Peyer's patch (tissue), 4 donors: ENCODE measurements around the gene NRF1.

Experiments used
- CTCF ChIP-seq, 6 experiments: fragments of 450-650 bp in 4 of 6; fragments of 200-600 bp in 2 of 6; sonication (generic) in 1 of 6; IDR thresholded peaks; one replicate each; pipeline ENCODE4 v1.5.1; 2017 to 2019; ENCODE audit warnings: antibody characterized with exemption in 6 of 6, mild to moderate bottlenecking in 3 of 6, moderate library complexity in 1 of 6
- POLR2A ChIP-seq, 2 donors: fragments of 450-650 bp; IDR thresholded peaks; one replicate each; pipeline ENCODE4 v1.5.1; 2017; ENCODE audit warnings: antibody characterized with exemption in 2 of 2, mild to moderate bottlenecking in 2 of 2, moderate library complexity in 2 of 2

GRCh38 chr7:129612112-129613015, 844 bp downstream of the NRF1 start:
- TF ChIP-seq CTCF (IDR thresholded peaks at IDR 0.05) (peak in 5 of 6 experiments; percentile 26 to 61 (median 50)), POLR2A (IDR thresholded peaks at IDR 0.05) (no peak)
